ENCODE results near the gene MAB21L3.
A peak's percentile ranks its signal among the peaks of the same experiment; 100 is the strongest.
"Not testable (repeated sequence)": the region's sequence is repeated elsewhere in the genome, so short reads cannot be mapped to it uniquely, and the experiment has no call there.

Gene MAB21L3

DNA sequence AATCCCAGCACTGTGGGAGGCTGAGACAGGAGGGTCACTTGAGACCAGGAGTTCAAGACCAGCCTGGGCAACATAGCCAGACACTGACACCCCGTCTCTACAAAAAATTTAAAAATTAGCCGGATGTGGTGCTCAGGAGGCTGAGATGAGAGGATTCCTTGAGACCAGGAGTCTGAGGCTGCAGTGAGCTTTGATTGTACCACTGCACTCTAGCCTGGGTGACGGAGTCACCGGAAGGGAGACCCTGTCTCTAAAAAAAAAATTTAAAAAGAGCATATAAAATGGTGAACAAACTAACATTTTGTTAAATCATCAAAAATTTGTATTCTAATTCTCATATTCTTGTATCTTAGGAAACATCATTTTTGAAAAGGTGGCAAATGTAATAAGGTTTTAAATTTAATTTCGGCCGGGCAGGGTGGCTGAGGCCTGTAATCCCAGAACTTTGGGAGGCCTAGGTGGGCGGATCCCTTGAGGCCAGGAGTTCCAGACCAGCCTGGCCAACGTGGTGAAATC is 27.1 kb downstream of the MAB21L3 start:
- no peak for DNase-seq (ENCODE audit: low read depth)

DNA sequence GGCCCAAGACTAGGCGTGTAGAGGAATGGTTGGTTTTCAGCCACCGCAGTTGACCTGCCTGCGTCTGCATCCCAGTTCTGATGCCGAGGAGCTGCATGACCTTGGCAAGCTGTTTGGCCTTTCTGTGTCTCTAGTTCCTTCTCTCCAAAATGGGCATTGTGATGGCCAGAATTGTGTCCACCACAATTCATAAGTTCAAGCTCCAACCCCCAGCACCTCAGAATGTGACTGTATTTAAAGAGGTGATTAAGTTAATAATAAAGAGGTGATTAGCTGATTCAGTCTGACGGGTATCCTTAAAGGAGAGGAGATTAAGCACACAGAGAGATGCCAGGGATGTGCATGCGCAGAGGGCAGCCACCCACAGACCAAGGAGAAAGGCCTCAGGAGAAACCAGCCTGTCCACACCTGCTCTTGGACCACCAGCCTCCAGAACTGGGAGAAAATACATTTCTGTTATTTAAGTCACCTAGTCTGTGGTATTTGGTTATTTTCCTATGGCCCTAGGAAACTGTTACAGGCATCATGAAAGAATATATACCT is 28.5 kb downstream of the MAB21L3 start:
- DNase-seq (ENCODE audit: low read depth): no peak

DNA sequence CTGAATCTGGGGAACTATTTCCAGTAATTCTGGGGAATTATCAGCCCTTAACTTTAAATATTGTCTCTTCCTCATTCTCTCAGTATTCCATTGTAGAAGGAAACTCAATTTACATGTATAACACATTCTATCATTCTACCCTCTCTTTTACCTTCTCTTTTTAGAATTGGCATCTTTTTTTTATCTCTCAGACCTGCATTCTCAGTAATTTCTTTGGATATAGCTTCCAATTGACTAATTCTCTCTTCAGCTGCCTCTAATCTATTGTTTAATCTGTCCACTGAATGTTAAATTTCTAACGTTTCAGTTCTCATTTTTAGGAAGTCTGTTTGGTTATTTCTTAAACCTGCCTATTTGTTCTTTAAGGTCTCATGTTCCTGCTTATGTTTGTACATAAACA is 33.0 kb downstream of the MAB21L3 start:
- no peak for DNase-seq (ENCODE audit: low read depth)

DNA sequence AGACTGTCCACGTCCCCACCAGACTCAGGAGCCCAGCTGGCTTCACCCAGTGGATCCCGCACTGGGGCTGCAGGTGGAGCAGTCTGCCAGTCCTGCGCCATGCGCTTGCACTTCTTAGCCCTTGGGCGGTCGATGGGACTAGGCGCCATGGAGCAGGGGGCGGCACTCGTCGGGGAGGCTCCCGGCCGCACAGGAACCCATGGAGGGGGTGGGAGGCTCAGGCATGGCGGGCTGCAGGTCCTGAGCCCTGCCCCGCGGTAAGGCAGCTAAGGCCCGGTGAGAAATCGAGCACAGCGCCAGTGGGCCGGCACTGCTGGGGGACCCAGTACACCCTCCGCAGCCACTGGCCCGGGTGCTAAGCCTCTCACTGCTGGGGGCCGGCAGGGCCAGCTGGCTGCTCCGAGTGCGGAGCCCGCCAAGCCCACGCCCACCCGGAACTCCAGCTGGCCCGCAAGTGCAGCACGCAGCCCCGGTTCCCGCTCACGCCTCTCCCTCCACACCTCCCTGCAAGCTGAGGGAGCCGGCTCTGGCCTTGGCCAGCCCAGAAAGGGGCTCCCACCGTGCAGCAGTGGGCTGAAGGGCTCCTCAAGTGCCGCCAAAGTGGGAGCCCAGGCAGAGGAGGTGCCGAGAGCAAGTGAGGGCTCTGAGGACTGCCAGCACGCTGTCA is 35.4 kb downstream of the MAB21L3 start:
- not testable (repeated sequence) for DNase-seq (ENCODE audit: low read depth)

DNA sequence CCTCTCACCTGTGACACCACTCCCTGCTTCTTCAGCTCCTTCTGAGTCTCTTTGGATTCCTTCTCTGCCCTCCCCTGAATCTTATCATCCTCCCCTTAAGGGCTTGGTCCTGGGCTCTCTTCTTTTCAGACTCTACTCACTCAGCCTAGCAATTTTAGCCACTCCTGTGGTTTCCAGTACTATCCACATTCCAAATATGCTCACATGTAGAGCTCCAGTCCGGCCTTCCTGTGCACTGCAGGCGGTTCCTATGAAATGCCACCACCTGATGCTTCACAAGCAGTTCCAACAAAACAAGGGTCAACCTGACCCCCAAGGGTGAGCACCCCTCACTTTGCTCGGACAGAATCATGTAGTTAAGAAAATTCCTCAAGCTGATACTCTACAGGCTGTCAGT is 35.9 kb downstream of the MAB21L3 start:
- DNase-seq (ENCODE audit: low read depth): no peak

DNA sequence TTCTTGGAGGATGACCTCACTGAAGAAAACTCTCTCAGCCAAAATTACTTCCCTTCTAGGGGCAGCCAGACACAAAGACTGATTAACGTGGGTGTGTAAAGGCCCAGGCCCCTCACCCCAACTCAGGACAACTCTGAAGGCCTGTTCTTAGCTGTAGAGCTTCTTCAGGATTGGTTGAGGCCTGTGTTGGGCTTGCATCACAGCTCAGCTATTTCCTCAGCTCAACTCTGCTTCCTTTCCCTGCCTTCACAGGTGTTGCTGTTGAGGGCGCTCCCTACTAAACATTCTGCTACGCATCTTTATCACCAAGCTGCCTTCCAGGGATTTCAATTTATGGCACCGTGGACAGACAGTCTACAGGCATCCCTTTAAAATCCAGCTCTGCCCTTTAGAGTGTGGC is 36.8 kb downstream of the MAB21L3 start:
- DNase-seq (ENCODE audit: low read depth): no peak

DNA sequence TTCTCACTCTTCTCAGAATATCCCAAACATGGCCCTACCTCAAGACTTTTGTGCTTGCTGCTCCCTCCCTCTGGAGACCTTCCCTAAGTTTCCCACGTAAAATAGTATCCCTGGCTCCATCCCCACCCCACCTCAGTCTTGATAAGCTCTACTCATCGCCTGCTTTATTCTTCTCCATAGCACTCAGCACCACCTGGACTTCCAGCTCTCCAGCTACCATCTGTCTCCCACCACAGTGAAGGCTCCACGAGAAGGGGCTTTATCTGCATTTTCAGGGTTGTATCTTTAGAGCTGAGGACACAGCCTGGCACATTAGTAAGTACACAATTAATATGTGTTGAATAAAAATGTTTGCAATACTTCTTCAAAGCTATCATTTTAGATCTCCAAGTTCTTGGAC is 37.8 kb downstream of the MAB21L3 start:
- DNase-seq (ENCODE audit: low read depth): no peak

DNA sequence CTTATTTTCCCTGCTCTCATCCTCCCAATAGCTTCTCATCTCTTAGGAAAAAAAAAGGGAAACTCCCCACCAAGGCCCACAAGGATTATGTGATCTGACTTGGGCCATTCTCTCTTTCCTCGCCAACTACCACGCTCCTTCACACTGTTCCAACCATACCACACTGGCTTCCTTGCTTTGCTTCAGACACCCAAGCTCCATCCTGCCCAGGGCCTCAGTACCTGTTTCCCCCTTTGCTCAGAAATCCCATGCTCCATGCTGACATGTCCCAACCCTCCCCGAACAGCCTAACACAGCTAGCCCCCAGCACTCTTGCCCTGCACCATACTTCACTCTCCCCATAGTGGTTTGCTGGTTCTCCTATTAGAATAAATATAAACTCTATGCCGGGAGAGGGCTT is 39.2 kb downstream of the MAB21L3 start:
- no peak for DNase-seq (ENCODE audit: low read depth)

DNA sequence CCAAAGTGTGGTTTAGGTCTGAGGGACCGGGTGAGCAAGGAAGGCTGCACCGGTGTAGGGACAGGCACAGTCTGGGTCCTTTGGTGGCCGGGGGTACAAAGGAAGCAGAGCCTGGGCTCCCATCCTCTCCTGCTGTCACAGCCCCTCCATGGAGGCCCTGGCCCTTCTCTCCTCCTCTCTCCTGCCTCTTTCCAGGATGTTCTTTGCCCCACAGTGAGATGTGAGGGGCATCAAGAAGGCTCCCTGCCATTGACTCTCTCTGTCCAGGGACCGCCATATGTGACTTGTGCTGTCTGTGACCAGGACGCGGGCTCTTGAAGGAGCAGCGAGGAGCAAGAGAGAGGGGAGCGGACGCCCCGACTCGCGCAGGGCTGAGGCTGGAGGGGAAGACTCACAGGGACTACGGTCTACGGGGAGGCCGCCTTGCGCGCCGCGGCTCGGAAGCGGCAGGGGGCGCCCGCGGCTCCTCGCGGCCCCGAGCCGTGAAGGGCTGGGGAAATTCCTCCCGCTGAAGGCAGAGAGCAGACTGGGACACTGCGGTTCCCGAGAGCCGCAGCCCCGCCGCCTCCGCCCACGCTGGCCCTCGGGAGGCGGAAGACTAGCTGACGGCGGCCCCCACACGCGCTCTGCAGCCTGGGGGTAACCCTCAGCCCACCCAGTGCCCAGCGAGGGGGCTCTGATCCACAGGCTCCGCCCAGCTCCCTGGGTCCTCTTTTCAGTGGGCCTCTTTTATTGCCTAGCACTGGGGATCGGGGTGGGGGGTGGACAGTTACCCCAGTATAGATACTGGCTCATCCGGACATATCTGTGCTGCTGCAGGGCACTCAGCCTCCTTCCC is 40.8 kb downstream of the MAB21L3 start:
- peak; percentile 74 for DNase-seq (ENCODE audit: low read depth)

DNA sequence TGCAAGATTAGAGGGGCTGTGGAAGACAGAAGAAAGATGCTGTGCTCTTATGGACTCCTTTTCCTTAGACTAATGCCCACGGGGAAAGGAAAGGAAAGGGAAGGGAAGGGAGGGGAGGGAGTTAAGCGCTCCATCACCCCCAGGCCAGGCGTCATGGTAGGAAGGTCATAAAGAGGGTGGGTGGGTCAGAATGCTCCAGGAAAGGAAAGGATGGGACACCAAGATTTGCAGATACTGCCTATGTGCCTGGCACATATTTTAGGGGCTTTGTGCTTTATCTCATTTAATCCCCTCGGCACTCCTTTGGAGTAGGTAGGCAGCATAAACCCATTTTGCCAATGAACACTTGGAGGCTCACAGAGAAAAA is 41.4 kb downstream of the MAB21L3 start:
- no peak for DNase-seq (ENCODE audit: low read depth)

DNA sequence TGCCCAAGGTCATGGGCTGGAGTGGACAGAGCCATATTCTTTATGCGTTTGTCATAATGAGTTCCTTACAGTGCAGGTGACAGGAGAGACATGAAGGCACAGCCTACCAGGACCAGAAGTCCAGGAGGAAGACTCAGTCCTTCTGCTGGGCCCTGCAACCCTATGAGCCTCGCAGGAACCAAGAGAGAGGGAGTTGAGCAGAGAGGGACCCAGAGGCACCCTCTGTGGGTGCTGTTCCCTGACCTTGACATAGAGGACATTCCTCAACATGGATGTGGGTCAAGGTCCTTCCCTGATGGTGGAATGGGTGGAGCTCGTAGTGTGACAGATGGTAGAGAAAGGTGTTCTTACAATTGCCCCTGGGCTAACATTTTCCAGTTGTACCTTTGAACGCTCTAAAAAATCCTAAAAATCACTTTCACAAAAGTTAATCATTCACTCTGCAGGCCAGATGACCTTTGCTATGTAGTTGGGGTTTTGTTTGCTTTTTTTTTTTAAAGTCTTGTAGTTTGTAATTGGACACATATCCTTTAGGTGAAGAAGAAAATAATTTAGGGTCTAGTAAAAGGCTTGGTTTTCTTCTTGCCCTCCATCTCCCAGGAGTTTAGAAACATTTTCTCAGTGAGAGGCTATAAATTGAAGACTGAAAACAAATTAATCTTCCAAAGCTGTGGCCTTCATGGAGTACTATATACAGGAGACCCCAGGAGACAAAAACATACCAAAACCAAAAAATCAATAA is 41.9 kb downstream of the MAB21L3 start:
- DNase-seq (ENCODE audit: low read depth): no peak

DNA sequence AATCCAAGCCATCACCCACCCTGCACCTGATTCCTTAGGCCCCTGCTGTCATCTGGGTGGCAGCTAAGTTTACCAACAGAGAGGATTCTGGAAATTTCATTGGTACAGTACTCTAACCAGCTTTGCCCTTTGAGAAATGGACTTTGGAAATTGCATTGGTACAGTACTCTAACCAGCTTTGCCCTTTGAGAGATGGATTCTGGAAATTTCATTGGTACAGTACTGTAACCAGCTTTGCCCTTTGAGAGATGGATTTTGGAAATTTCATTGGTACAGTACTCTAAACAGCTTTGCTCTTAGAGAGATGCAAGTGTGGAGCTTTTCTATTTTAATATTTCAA is 42.5 kb downstream of the MAB21L3 start:
- DNase-seq (ENCODE audit: low read depth): no peak

DNA sequence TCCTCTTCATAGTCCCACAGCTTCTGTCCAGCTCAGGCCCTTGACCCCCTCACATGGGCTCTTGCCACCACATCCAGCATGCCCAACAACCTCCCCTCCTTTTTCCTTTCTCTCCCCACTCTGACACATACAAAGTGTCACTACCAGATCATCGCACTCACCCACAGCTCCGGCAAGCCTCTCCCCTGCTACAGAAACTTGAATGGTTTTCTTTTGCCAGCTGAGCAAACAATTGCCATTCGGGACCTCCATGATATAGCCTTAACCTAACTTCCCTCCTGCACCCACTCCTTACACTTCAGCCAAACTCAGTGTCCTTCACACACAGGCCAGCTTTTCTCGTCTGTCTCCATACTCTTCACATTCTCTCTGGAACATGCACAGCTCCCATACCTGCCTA is 43.3 kb downstream of the MAB21L3 start:
- no peak for DNase-seq (ENCODE audit: low read depth)

DNA sequence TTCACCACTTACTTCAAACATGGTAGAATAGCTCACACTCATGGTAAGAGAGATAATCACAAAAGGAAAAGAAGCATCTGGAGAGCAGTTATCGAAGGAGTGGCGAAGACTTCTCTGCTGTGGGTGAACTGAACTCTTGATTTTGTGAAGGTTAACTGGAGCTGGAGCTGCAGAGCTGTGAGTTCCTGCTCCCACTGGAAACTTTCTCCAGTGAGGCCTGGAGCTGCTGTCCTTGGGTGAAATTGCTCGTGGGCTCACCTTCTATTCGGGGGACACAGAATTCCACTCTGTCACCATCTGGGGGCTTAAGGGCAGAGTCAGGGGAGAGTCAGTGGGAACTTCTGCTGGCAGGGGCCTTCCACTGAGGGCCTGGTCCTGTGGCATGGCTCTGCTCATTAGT is 45.9 kb downstream of the MAB21L3 start:
- no peak for DNase-seq (ENCODE audit: low read depth)

DNA sequence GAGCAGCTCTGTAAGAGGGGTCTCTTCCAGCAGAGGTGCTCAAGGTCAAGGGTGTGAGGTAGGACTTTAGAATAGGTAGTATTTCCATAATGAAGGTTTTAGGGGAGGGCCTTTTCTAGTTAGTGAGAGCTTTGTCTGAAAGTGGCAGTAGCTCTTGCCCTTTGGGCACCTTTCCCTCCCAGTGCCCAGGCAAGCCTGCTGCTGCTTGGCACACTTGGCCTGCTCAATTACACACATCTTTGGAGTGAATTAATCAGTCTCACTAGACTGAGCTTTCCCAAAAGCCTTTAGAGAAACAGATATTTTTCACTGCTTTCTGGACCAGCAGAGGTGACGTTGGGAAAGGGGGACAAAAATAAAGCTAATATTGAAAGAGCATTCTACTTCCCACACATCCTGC is 48.0 kb downstream of the MAB21L3 start:
- DNase-seq (ENCODE audit: low read depth): no peak

DNA sequence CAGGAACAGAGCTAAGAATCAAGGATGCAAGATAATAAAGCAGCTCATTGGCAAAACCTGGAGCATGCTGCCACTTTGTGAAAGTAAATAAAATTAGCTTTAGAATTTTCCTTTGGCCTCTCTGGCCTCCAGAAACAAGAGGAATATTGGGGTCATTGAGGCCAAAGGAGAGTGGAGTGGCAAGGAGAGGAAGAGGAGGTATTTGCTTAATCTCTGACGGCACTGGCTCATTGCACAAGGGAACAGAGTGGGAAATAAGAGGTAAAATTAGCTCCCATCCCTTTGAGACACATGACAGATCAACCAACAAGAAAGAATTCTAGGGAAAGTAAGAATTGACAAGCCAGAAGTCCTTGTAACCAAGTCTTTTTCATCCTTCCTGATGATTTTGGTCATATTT is 48.4 kb downstream of the MAB21L3 start:
- DNase-seq (ENCODE audit: low read depth): no peak

DNA sequence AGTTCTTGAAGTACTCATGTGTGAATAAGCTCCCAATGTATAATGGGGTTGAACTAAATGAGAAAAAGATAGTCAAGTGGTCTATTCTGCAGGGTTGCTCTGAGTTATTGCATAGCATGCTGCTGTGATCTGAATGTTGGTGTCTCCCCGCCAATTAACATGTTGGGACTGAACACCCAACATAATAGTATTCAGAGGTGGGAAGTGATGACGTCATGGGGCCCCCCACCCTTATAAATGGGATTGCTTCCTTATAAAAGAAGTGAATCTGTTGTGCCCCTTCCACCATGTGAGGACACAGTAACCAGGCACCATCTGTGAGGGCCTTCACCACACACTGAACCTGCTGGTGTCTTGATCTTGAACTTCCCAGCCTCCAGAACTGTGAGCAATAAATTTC is 50.2 kb downstream of the MAB21L3 start:
- DNase-seq (ENCODE audit: low read depth): no peak

DNA sequence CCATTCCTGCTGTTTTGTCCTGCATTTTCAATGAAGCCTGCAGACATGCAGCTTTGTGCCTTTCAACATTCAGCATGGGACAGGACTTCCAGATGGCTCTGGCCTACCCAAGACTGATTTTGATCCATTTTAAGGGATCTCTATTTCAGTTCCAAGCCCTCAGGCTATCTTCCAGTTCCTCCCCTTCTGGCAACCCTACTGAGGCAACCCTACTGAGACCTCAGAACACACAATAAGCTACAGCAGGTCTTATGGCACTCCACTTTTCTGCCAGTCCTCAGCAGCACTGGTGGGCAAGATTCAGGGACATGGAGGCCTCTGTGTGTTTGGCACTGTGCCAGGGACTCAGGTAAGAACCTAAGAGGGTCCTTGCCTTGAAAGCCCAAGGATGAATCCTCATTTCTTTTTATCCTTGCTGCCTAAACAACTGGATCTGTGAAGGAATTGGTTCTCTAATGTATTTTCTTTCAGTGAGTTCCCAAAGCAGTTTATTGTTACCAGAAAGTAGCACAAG is 50.7 kb downstream of the MAB21L3 start:
- DNase-seq (ENCODE audit: low read depth): no peak

DNA sequence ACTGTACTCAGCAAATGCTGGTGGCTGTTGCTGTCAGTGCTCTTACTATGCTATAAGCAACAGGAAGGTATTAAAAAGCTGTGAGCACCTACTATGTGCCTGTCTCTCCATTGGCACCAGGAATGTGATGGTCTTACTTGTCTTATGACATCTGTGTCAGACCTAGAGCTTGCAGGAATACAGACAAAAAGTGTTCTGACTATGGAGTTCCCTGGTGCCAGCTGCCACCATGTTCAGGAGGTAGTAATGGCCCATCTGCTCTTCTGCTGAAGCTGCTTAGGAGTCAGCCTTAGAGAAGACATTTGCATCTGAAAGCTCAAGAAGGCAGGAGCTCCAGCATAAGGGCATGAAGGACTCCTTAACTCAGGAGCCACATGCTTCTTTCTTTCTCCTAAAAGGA is 52.3 kb downstream of the MAB21L3 start:
- DNase-seq (ENCODE audit: low read depth): no peak

DNA sequence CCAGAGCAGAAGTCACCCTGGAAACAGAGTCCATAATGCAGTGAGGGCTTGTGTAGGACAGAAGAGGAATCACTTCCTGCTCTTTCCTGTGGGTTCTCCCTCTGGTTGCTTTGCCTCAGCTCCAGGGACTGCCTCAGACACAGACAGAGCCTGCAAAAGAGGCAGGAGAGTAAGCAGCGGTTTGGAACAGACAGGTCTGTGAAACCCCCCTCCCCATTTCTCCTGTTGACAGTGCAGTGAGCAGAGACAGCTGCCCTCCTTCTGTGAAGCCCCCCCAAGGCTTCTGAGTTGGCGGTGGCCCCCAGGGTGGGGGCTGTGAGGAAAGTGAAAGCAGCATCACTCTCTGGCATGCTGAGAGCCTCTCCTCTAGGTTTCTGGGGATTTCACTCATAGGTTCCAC is 53.0 kb downstream of the MAB21L3 start:
- no peak for DNase-seq (ENCODE audit: low read depth)

DNA sequence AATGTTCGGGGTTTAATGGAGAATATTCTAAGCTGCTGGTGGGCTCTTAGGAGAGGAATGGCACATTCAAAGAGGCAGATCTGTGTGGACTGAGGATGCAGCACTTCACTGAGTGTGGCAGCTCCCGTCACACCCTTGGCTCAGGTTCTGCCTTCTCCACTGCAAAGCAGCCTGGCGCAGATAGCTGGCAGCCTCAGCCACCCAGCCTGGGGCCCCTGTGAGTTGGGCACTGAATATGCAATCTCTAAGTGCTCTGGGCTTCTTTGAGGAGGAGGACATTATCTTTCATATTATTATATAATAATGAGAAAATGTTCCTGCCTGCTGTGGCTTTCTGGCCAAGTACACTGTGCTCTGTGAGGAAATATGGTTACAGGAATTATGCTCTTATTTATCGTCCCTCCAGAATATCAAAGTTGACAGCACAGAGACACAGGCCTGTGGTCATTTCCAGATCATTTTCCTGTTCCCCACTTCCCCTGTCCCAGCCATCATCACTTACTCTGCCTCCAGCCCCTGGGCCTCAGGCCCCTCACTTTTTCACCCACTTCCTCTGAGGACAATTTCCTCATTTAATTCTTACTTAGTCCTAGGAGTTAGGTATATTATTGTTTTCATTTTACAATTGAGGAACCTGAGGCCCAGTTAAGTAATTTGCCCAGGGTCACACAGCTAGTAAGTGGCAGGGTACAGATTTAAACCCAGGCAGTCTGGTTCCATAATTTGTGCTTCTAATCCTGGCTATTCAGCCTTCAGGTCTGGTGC is 53.6 kb downstream of the MAB21L3 start:
- no peak for DNase-seq (ENCODE audit: low read depth)

DNA sequence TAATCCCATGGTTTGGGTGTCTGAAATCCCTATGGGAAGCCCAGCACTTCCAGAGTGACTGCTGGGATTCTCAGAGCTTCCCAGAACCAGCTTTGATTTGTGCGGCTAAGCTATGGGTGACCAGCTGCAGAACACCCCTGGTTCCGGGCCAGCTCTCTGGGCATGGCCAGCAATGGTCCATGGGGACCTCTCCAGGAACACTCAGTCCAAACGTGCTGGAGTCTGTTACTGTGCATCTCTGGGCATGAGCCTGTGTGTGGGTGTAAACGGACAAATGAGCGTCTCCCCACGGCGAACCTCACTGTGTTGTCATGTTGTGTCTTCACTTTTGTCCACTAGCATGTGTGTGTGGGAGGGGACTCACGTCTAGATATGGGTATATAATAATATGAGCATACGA is 54.4 kb downstream of the MAB21L3 start:
- no peak for DNase-seq (ENCODE audit: low read depth)
